ENCODE data around the gene C10orf67.

C10orf67 gene

GRCh38 chr10:23157691-23158369 lies 186.8 kb downstream of the C10orf67 start:
- H3K4me1 ChIP-seq (ENCODE audit: control insufficient read depth, insufficient read depth, low read length, unreplicated experiment), result peaks cover 3% of the 10 kb centered on the region
- no peak overlapping the region for H3K4me3 ChIP-seq (ENCODE audit: low read depth, low read length)
- peaks cover 50% of the 10 kb centered on the region for H3K27me3 ChIP-seq (ENCODE audit: insufficient read depth, low read length)
- no peak overlapping the region for H2AFZ ChIP-seq (ENCODE audit: low read length, unreplicated experiment)
- H3K27ac ChIP-seq (ENCODE audit: low read depth, low read length), result no peak overlapping the region
- no peaks in the 10 kb centered on the region for H3K79me2 ChIP-seq (ENCODE audit: control insufficient read depth, insufficient read depth, low read length, unreplicated experiment)
- no peaks in the 10 kb centered on the region for H3K36me3 ChIP-seq (ENCODE audit: insufficient read depth, low read length)

- no peaks in the 10 kb centered on the region for H3K36me3 ChIP-seq (ENCODE audit: insufficient read depth, low read length)
- H3K4me1 ChIP-seq (ENCODE audit: control insufficient read depth, insufficient read depth, low read length, unreplicated experiment), result peaks cover 3% of the 10 kb centered on the region
- no peak overlapping the region for H2AFZ ChIP-seq (ENCODE audit: low read length, unreplicated experiment)
- H3K27ac ChIP-seq (ENCODE audit: low read depth, low read length), result no peak overlapping the region
- H3K27me3 ChIP-seq (ENCODE audit: insufficient read depth, low read length), result peaks cover 45% of the 10 kb centered on the region
- no peaks in the 10 kb centered on the region for H3K79me2 ChIP-seq (ENCODE audit: control insufficient read depth, insufficient read depth, low read length, unreplicated experiment)
- H3K4me3 ChIP-seq (ENCODE audit: low read depth, low read length), result no peak overlapping the region
Observed at GRCh38 chr10:23157239-23157681, 187.3 kb downstream of the C10orf67 start.

GRCh38 chr10:23156447-23157150 lies 188.0 kb downstream of the C10orf67 start:
- Histone ChIP-seq H3K4me1 (ENCODE audit: control insufficient read depth, insufficient read depth, low read length, unreplicated experiment) (peaks cover 3% of the 10 kb centered on the region), H3K79me2 (ENCODE audit: control insufficient read depth, insufficient read depth, low read length, unreplicated experiment) (no peaks in the 10 kb centered on the region), H2AFZ (ENCODE audit: low read length, unreplicated experiment) (no peak overlapping the region), H3K27ac (ENCODE audit: low read depth, low read length) (no peak overlapping the region), H3K4me3 (ENCODE audit: low read depth, low read length) (no peak overlapping the region), H3K27me3 (ENCODE audit: insufficient read depth, low read length) (peaks cover 42% of the 10 kb centered on the region), H3K36me3 (ENCODE audit: insufficient read depth, low read length) (no peaks in the 10 kb centered on the region)

GRCh38 chr10:23155169-23155568 lies 189.4 kb downstream of the C10orf67 start:
- Histone ChIP-seq H3K79me2 (ENCODE audit: control insufficient read depth, insufficient read depth, low read length, unreplicated experiment) (no peaks in the 10 kb centered on the region), H3K4me3 (ENCODE audit: low read depth, low read length) (no peak overlapping the region), H3K36me3 (ENCODE audit: insufficient read depth, low read length) (no peaks in the 10 kb centered on the region), H2AFZ (ENCODE audit: low read length, unreplicated experiment) (no peak overlapping the region), H3K27me3 (ENCODE audit: insufficient read depth, low read length) (peaks cover 43% of the 10 kb centered on the region), H3K4me1 (ENCODE audit: control insufficient read depth, insufficient read depth, low read length, unreplicated experiment) (peaks cover 3% of the 10 kb centered on the region), H3K27ac (ENCODE audit: low read depth, low read length) (no peak overlapping the region)

Measured in ACC112 (cell line).